GM20431 (cell line): ENCODE measurements around the gene ZNF343.

Experiments used
- in situ Hi-C: fragments of 300-500 bp; cut with MseI, MboI; formaldehyde crosslinking; loops from one replicate; pipeline ENCODE4 v1.15.0; 2020; ENCODE audit warnings: low sequenced_read_pairs; ENCODE audit not compliant: unreplicated experiment

The ZNF343 gene

GRCh38 chr20:2451422-2451821 is 57.3 kb downstream of the ZNF343 start:
- in situ Hi-C loops, result no loop called here

- in situ Hi-C loops, result no loop called here
These were observed 59.3 kb downstream of the ZNF343 start for GRCh38 chr20:2449386-2449785.

DNA sequence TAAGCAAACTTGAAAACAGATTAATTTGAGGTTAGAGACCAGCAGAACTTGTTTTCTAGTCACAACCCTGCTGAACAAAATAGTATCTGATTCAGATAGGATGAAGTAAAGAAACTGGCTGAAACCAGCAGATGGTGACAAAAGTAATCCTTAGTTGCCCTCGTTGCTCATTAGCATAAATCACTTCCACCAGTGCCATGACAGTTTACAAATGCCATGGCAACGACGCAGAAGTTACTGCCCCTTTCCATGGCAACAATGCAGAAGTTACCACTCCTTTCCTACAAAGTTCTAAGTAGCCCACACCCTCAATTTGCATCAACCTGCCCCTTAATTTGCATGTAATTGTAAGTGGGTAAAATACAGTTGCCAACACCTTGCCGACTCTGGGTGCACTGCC is 61.9 kb downstream of the ZNF343 start:
- in situ Hi-C loops, result no loop called here
